ENCODE results near the gene HNMT. TPM values are rescaled to one million over a fixed set of nuclear protein-coding genes. Genes with fewer than 3 reads are reported as not detected.
"Not testable (repeated sequence)": the region's sequence is repeated elsewhere in the genome, so short reads cannot be mapped to it uniquely, and the experiment has no call there.

The HNMT gene
- polyA plus RNA-seq, 3 donors = 59.0 to 65.0 (median 59.5) TPM

DNA sequence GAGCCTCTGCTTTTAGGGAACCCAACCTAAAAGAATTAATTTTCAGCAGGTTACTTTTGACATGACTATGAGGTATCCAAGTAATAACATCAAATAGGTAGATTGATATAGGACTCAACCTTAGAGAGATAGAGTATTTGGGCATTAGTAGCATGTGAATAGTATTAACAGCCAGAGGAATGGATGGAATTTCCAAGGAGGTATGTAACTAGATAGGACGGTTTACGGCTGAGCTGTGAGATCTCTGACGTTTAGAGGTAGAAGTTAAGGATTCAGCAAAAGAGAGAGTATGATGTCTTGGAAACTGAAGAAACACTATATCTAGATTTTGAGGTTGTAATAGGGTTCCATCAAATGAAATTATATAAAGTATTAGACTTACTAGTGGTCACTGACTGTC lies 70.3 kb downstream of the HNMT start:
- no peak for DNase-seq

DNA sequence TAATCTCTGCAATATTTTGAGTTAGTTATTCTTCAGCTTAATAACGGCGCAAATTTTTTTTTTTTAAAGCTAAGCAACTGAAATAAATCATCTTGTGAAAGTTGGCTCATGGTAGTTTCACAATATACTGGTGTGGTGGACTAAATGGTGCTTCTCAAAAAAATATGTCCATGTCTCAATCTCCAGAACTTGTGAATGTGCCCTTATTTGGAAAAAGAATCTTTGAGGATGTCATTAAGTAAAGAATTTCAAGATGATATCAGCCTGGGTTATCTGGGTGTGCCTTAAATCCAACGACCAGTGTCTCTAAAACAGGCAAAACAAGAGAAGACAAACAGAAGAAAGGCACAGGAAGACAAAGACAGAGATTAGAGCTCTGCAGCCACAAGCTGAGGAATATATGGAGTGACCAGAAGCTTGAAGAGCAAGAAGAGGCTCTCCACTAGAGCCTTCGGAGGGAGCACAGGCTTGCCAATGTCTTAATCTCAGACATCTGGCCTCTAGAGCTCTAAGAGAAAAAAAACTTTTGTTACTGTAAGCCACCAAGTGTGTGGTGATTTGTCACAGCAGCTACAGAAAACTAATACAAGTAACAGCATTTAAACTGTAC lies 71.4 kb downstream of the HNMT start:
- DNase-seq = no peak

DNA sequence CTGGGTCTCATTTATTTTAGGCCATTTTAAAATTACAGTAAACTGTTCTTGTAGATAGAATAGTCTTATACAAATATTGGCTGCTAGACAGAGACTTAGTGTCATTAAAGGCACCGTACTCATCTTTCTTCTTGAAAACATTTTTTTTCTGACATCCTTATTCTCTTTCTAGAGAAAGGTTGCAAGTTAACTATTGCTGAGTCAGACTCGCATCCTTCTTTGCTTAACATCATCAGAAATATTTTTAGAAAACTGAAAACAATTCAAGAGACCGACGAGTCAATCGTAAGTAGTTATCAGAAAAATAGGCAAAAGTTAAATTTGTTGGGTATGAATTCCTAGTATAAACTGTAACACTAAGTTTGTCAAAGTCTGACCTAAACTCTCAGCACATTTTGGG lies 72.2 kb downstream of the HNMT start:
- no peak for DNase-seq

DNA sequence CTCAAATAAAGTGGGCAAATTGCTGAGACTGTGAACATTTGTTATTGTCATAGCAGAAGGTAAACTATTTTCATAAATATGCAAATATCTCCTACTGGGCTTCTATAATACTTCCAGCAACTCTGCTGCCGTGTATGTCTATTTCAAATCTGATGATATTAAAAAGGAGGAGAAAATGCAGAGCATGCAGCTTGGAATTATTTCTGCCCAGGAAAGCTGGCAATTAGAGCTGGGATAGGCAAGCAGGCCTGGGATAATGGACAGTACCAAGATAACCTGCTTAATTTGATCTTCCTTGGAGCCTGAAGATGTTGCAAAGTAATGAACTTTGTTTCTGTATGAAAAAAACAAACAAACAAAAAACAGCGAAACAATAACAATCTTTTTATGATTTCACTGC lies 72.8 kb downstream of the HNMT start:
- no peak for DNase-seq

DNA sequence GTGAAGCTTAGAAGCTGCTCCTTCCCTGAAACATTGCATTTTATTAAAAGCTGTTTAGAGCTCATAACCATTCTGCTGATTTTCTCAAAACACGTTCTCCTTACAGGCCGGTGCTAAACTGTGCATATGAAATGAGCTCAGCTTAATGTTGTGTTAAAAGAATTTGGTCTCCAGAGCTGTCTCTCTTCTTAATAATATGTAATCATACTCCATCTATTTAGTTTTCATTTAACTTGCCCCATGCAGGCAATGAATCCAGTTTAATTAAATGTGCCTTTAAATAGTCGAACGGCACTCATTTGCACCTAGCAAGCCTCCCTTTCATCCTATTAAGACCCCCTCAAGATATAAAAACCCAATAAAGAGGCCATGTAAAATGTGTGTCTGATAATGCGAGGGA lies 76.3 kb downstream of the HNMT start:
- DNase-seq = no peak

DNA sequence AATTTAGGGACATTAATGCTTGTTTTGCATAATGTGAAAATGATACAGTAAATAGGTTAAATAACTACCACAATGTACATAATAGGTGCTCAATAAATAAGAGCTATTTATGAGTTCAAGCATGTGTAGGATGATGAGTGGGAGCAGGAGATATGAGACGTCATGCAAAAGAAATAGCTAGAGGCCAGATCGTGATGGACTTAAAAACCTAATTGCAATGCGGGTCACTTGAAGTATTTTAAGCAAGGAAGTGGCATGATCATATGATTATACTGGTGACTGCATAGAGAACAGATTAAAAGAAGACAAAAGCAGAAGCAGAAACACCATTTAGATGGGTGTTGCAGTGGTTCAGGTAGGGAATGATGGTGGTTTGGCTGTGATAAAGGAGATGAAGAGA lies 78.0 kb downstream of the HNMT start:
- no peak for DNase-seq

DNA sequence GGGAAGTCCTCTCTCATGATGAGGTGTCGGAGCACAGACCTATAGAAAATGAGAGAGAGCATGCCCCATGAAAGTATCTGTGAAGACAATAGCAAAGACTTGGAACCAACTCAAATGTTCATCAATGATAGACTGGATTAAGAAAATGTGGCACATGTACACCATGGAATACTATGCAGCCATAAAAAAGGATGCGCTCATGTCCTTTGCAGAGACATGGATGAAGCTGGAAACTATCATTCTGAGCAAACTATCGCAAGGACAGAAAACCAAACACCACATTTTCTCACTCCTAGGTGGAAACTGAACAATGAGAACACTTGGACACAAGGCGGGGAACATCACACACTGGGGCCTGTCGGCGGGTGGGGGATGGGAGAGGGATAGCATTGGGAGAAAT lies 79.3 kb downstream of the HNMT start:
- DNase-seq = not testable (repeated sequence)

DNA sequence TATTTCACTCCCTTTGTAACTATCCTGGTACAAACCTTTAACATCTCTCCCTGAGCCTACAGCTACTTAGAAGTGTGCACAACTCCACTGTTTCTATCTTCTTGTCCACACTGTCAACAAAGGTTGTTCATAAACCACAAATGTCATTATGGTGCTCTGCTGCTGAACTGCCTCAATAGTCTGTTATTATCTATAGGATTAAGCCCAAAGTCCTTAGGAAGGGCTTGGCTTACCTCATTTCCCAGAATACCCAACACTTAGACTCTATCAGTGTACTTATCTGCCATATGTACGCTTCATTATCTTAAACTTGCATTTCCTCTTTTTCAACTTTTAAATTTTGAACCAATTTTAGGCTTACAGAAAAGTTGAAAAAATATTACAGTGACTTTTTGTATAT lies 94.2 kb downstream of the HNMT start:
- DNase-seq = no peak

DNA sequence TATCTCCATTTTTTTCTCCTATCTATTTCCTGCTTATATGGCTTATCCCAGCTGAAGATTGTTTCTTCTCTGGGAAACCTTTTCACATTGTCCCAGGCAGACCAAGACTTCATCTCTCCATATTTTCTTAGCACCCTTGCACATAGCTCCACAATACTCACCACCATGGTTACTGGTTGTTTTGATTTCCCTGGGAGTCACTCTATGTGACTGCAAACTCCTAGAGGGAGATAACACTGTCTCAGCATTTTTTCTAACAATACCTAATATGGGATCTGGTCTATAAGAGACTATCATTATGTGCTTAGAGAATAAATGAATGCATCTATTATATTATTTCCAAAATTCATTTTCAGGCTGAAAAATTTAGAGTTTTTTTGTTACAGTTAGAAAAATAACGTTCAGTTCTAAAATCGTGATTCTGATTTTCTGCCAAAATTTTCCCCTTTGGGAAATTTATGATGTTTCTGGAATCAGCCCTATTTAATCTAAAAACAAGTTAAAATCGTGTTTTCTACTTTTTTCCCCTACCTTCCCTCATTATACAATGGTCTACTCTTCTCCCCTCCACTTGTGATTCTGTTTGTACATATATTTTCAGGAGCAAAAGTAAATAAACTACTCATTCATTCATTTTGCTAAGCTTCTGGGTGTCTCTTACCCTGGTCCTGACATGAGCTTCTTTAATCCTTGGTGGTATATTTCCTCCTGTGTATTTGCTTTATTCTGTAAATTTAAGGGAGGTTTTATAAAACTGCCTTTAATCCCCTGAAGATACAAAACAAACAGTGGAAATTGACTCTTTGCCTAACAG lies 95.4 kb downstream of the HNMT start:
- DNase-seq = no peak

DNA sequence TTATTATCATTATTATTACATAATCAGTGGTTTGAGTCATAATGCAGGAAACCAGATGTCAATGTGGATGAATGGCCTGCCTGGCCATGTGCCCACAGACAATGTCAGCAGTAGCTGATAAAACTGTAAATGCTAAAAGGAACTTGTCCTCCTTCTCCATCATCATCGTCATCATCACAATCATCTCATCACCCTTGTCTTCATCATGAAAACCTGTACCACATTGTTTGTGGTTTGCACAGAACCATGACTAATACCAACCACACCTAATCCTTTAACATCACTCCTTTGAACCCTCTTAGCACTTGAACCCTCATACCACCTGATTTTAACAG lies 96.0 kb downstream of the HNMT start:
- DNase-seq = no peak

DNA sequence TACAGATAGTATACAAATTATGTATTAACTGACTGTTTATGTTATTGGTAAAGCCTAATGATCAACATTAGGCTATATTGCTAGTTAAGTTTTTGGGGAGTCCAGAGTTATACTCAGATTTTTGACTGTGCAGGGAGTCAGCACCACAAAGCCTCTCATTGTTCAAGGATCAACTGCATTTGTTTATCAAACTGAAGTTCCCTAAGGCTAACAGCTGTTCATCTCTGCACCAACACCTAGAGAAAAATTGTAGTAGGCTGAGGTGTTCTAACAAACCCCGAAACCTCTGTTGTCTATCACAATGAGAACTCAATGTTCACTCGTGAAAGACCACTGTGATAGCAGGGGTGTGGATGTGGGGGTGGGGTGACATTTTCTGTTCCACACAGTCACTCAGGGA lies 97.7 kb downstream of the HNMT start:
- no peak for DNase-seq

DNA sequence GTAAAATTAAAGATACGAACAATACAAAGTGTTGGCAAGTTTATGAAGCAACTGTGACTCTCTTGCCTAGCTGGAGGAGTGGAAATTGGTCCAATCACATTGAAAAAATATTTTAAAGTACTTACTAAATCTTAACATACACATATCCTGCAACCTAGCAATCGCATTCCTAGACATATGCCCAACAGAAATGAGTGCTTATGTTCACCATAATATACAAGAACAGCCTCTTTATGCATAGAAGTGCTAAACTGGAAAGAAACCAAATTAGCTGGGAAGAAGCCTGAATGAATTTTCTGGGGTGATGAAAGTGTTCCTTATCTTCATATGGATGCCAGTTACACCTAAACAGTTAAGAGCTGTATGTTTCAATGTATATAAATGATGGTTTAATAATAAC lies 98.9 kb downstream of the HNMT start:
- DNase-seq = no peak

Data from renal pelvis (tissue), 4 donors.